ENCODE results near the gene TWF2.

Gene TWF2

DNA sequence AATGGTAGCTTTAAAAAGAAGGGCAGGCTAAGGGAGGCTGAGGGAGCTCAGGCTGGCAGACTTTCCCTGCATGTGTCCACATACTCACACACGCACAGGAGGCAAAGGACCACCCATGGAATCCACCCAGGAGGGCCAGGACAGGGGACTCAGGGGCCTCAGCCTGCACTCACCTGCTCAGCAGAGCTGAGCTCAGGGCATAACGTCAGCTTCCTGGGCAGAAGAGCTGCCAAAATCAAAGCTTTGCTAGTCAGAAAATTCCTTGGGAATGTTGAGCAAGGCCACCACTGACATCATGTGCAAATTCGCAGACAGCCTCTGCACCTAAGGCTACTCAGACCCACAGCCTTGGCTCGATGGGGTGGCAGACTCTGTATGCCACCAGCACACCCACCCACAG, 57.4 kb downstream of the TWF2 start:
- DNase-seq (ENCODE audit: low read depth) = no peak

Measured in activated T-cell treated with anti-CD3 and anti-CD28 coated beads for 1 hour (primary cell).